ENCODE results near the gene RMI2. TPM values are rescaled to one million over a fixed set of nuclear protein-coding genes. Genes with fewer than 3 reads are reported as not detected.
A peak's percentile ranks its signal among the peaks of the same experiment; 100 is the strongest.

The RMI2 gene
- total RNA-seq, 1 donor from 2014 or later, result 41.9 TPM

- Mint-ChIP-seq H3K36me3 (ENCODE audit: low read depth) (no peaks in the 10 kb centered on the region), H3K9me3 (no peaks in the 10 kb centered on the region), H3K27me3 (ENCODE audit: low read depth) (no peaks in the 10 kb centered on the region), H3K27ac (ENCODE audit: unreplicated experiment) (no peak overlapping the region), H3K4me1 (peaks cover 8% of the 10 kb centered on the region), H3K4me3 (no peak overlapping the region)
- no peak for TF ChIP-seq CTCF (conservative IDR thresholded peaks at IDR 0.05)
- no peak for DNase-seq (ENCODE audit: low read depth, low spot score)
Observed at GRCh38 chr16:11395949-11396240, 50.6 kb downstream of the RMI2 start.

- TF ChIP-seq CTCF (conservative IDR thresholded peaks at IDR 0.05), result peak; percentile 99
- no peak overlapping the region for H3K4me3 Mint-ChIP-seq
- H3K27me3 Mint-ChIP-seq (ENCODE audit: low read depth), result no peaks in the 10 kb centered on the region
- H3K36me3 Mint-ChIP-seq (ENCODE audit: low read depth), result no peaks in the 10 kb centered on the region
- peaks cover 3% of the 10 kb centered on the region for H3K4me1 Mint-ChIP-seq
- peak; percentile 93 for DNase-seq (ENCODE audit: low read depth, low spot score)
- no peaks in the 10 kb centered on the region for H3K9me3 Mint-ChIP-seq
- peak overlapping the region; percentile 92 for H3K27ac Mint-ChIP-seq (ENCODE audit: unreplicated experiment)
Observed at GRCh38 chr16:11396241-11397048, 51.2 kb downstream of the RMI2 start.

- H3K27me3 Mint-ChIP-seq (ENCODE audit: low read depth), result no peaks in the 10 kb centered on the region
- no peaks in the 10 kb centered on the region for H3K36me3 Mint-ChIP-seq (ENCODE audit: low read depth)
- no peak overlapping the region for H3K4me3 Mint-ChIP-seq
- no peak overlapping the region for H3K27ac Mint-ChIP-seq (ENCODE audit: unreplicated experiment)
- no peak for TF ChIP-seq CTCF (conservative IDR thresholded peaks at IDR 0.05)
- DNase-seq (ENCODE audit: low read depth, low spot score), result no peak
- H3K4me1 Mint-ChIP-seq, result peaks cover 3% of the 10 kb centered on the region
- H3K9me3 Mint-ChIP-seq, result no peaks in the 10 kb centered on the region
Observed at GRCh38 chr16:11398136-11398535, 52.9 kb downstream of the RMI2 start.

GRCh38 chr16:11398851-11399250, 53.6 kb downstream of the RMI2 start:
- H3K27ac Mint-ChIP-seq (ENCODE audit: unreplicated experiment), result no peak overlapping the region
- no peak overlapping the region for H3K4me3 Mint-ChIP-seq
- no peaks in the 10 kb centered on the region for H3K36me3 Mint-ChIP-seq (ENCODE audit: low read depth)
- no peaks in the 10 kb centered on the region for H3K9me3 Mint-ChIP-seq
- peaks cover 3% of the 10 kb centered on the region for H3K4me1 Mint-ChIP-seq
- DNase-seq (ENCODE audit: low read depth, low spot score), result no peak
- no peaks in the 10 kb centered on the region for H3K27me3 Mint-ChIP-seq (ENCODE audit: low read depth)
- TF ChIP-seq CTCF (conservative IDR thresholded peaks at IDR 0.05), result no peak

GRCh38 chr16:11399261-11399831, 54.1 kb downstream of the RMI2 start:
- no peak for TF ChIP-seq CTCF (conservative IDR thresholded peaks at IDR 0.05)
- no peaks in the 10 kb centered on the region for H3K36me3 Mint-ChIP-seq (ENCODE audit: low read depth)
- no peak for DNase-seq (ENCODE audit: low read depth, low spot score)
- H3K4me3 Mint-ChIP-seq, result no peak overlapping the region
- peaks cover 3% of the 10 kb centered on the region for H3K4me1 Mint-ChIP-seq
- H3K27me3 Mint-ChIP-seq (ENCODE audit: low read depth), result no peaks in the 10 kb centered on the region
- no peak overlapping the region for H3K27ac Mint-ChIP-seq (ENCODE audit: unreplicated experiment)
- H3K9me3 Mint-ChIP-seq, result no peaks in the 10 kb centered on the region
